ENCODE data around the gene AHCYL2.
"Not testable (repeated sequence)": the region's sequence is repeated elsewhere in the genome, so short reads cannot be mapped to it uniquely, and the experiment has no call there.

The AHCYL2 gene

GRCh38 chr7:129453510-129454248 lies 228.8 kb downstream of the AHCYL2 start:
- DNase-seq (ENCODE audit: low read depth in 2 of 2), result no peak

DNA sequence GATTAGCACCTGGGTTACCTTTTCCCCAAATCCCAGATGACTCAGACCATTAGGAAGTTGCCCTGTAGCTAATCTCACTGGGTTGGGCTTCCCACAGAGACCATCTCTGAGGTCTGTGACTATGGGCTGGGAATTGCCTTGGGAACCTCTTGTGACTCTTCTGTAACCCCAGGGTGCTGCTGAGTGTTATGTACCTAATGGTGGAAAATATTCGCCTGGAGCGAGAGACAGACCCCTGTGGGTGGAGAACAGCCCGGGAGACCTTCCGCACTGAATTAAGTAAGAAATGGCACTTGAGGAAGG lies 229.4 kb downstream of the AHCYL2 start:
- no peak for DNase-seq (ENCODE audit: low read depth in 2 of 2)

- no peak for DNase-seq (ENCODE audit: low read depth in 2 of 2)
Measured at GRCh38 chr7:129456421-129456820, 231.6 kb downstream of the AHCYL2 start.

- DNase-seq (ENCODE audit: low read depth in 2 of 2), result no peak
Measured at GRCh38 chr7:129457101-129457500, 232.3 kb downstream of the AHCYL2 start.

DNA sequence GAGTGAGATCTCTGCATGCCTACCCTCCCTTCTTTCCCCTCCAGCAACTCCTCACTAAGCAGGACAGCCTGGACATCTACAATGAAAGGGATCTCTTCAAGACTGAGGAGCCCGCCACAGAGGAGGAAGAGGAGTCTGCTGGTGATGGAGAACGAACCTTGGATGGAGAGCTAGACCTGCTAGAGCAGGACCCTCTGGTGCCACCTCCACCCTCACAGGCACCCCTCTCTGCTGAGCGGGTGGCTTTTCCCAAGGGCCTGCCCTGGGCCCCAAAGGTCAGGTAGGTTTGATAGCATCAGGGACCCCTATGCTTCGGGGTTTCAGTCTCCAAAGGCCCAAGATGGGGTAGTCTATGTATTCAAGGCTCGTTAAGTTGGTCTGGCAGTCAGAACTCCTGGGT lies 233.3 kb downstream of the AHCYL2 start:
- DNase-seq (ENCODE audit: low read depth in 2 of 2), result no peak

GRCh38 chr7:129461809-129462208 lies 237.0 kb downstream of the AHCYL2 start:
- DNase-seq (ENCODE audit: low read depth in 2 of 2), result no peak

DNA sequence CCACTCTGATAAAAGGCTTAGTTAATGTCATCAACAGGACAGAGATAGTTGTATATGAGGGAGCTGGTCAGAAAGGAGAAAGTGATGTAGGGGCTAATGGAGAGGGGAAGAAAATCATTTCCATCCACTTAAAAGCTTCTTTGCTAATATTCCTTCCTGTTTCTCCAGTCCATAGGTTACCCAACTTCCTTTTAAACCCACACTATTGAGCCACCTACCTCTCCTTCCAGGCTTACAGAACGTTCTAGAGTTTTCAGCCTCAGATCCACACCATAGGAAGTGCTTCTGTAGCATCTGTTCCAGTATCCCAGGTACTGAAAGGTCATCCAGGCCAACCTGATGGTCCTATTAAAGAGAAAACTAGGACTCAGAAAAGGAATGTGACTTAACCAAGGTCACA lies 237.6 kb downstream of the AHCYL2 start:
- no peak for DNase-seq (ENCODE audit: low read depth in 2 of 2)

GRCh38 chr7:129464194-129464593 lies 239.4 kb downstream of the AHCYL2 start:
- DNase-seq (ENCODE audit: low read depth in 2 of 2), result no peak

- DNase-seq (ENCODE audit: low read depth in 2 of 2), result no peak
Measured at GRCh38 chr7:129465080-129465479, 240.2 kb downstream of the AHCYL2 start.

DNA sequence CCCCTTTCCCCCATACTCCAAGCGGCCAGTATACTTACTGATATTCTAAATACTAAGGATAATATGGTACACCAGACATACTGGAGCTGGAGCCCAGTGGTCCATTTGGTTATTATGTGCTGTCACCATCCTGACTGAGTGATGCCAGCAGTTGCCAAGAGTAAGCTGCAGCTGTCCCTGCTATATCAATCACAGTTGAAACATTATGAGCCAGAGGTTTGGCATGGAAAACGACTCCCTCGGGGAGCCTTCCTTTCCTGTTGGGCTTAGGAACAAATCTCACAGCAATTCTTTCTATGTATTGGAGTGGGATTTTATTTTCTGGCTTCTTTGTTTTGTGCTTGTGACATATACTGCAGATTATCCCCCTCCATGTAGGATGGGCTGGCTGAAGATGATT lies 242.0 kb downstream of the AHCYL2 start:
- DNase-seq (ENCODE audit: low read depth in 2 of 2), result no peak

DNA sequence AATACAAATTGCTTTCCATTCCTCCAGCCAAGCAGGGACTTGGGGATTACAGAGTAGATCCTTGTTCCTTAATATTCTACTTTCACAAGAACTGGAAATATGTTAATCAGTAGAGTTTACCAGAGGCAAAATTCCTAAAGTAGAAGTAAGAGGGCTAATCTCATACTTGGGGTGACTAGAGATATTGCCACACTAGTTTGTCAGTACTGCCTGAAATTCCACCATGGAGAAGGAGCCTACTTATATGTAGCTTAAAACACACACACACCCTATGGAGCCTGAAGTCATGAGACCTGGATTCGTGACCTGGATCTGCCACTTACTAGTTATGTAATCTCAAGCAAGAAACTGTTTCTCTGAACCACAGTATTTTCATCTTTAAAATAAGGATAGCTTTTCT lies 243.3 kb downstream of the AHCYL2 start:
- no peak for DNase-seq (ENCODE audit: low read depth in 2 of 2)

DNA sequence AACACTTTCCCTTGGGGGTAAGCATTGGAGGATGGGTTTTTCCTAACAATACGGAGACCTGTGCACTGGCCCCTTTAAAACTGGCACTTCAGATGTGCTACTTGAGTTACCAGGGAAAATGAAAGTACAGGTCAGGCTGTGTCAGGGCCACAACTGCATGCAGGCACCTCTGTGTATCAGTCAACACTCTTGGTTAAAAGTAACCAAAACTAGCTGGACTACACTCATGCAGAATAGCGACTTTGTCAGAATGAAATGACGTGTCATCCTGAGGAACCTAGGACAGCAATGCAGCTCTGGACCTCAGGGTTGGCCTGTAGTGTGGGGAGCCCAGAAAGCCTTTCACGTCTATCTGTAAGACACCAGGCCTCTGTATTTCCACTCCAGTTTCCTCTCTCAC lies 243.7 kb downstream of the AHCYL2 start:
- no peak for DNase-seq (ENCODE audit: low read depth in 2 of 2)

GRCh38 chr7:129469930-129470329 lies 245.1 kb downstream of the AHCYL2 start:
- DNase-seq (ENCODE audit: low read depth in 2 of 2), result no peak

GRCh38 chr7:129470411-129470810 lies 245.6 kb downstream of the AHCYL2 start:
- no peak for DNase-seq (ENCODE audit: low read depth in 2 of 2)

GRCh38 chr7:129471402-129471827 lies 246.6 kb downstream of the AHCYL2 start:
- no peak for DNase-seq (ENCODE audit: low read depth in 2 of 2)

DNA sequence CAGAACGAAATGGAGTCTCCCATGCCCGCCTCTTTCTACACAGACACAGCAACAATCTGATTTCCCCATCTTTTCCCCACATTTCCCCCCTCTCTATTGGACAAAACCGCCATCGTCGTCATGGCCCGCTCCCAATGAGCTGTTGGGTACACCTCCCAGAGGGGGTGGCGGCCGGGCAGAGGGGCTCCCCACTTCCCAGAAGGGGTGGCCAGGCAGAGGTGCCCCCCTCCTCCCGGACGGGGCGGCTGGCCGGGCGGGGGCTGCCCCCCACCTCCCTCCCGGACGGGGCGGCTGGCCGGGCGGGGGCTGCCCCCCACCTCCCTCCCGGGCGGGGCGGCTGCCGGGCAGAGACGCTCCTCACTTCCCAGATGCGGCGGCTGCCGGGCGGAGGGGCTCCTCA lies 251.1 kb downstream of the AHCYL2 start:
- not testable (repeated sequence) for DNase-seq (ENCODE audit: low read depth in 2 of 2)

- not testable (repeated sequence) for DNase-seq (ENCODE audit: low read depth in 2 of 2)
Measured at GRCh38 chr7:129476398-129476797, 251.6 kb downstream of the AHCYL2 start.
